Stimulated activated naive CD8-positive, alpha-beta T cell treated with anti-CD3 and anti-CD28 coated beads, Interleukin-15, Interleukin-2, amounts not matched to agents 100 ng/mL and 50 ng/mL, for 24 hours (primary cell): ENCODE results near the gene SMARCB1.
"Not testable (repeated sequence)": the region's sequence is repeated elsewhere in the genome, so short reads cannot be mapped to it uniquely, and the experiment has no call there.

Experiments used
- H3K27ac Mint-ChIP-seq: one replicate; pipeline ENCODE4 v1.8.0; 2021; ENCODE audit warnings: mild to moderate bottlenecking, mixed read lengths
- H3K27me3 Mint-ChIP-seq: one replicate; pipeline ENCODE4 v1.8.0; 2021; ENCODE audit warnings: mixed read lengths
- H3K36me3 Mint-ChIP-seq: one replicate; pipeline ENCODE4 v1.8.0; 2021; ENCODE audit warnings: low read depth, mixed read lengths
- H3K4me1 Mint-ChIP-seq: one replicate; pipeline ENCODE4 v1.8.0; 2021; ENCODE audit warnings: low read depth, mixed read lengths
- H3K4me3 Mint-ChIP-seq: one replicate; pipeline ENCODE4 v1.8.0; 2021; ENCODE audit warnings: mild to moderate bottlenecking, mixed read lengths
- H3K9me3 Mint-ChIP-seq: one replicate; pipeline ENCODE4 v1.8.0; 2021; ENCODE audit warnings: mixed read lengths

Gene SMARCB1

DNA sequence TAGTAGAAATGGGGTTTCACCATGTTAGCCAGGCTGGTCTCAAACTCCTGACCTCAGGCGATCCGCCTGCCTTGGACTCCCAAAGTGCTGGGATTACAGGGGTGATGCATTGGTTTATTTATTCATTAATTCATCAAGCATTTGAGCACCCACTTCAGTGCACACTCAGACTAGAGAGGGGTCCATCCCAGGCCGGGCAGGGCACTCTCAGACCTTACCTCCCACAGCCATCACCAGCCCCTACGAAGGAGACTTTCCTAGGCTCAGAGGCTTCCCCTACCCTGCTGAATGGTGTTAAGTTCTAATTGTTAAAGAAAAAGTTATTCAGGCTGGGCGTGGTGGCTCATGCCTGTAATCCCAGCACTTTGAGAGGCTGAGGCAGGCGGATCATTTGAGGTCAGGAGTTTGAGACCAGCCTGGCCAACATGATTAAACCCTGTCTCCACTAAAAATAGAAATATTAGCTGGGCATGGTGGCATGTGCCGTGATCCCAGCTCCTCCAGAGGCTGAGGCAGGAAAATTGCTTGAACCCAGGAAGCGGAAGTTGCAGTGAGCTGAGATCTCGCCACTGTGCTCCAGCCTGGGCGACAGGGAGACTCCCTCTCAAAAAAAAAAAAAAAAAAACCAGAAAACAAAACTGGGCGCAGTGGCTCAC is 77.9 kb downstream of the SMARCB1 start:
- not testable (repeated sequence) for H3K27ac Mint-ChIP-seq, H3K27me3 Mint-ChIP-seq, H3K36me3 Mint-ChIP-seq, H3K4me3 Mint-ChIP-seq, H3K4me1 Mint-ChIP-seq, H3K9me3 Mint-ChIP-seq

- Mint-ChIP-seq H3K27me3 (no peaks in the 10 kb centered on the region), H3K4me3 (no peak overlapping the region), H3K27ac (no peak overlapping the region), H3K9me3 (no peaks in the 10 kb centered on the region), H3K4me1 (no peaks in the 10 kb centered on the region), H3K36me3 (no peaks in the 10 kb centered on the region)
Observed at GRCh38 chr22:23868580-23868979, 81.8 kb downstream of the SMARCB1 start.

DNA sequence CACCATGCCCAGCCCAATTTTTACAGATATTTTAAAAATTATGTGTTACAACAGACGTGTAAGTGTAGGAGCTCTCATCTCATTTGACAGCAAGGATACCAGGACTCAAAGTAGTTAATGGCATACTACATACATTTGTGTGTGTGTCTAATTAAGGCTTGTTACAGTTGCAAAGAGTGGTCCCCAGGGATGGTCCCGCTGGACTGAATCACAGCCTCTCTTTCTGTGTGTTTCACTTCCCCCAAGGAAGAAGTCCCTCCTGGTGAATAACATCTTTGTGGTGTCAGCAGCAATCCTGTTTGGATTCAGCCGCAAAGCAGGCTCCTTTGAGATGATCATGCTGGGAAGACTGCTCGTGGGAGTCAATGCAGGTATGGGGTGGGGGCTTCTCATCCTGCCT is 88.1 kb downstream of the SMARCB1 start:
- no peaks in the 10 kb centered on the region for H3K36me3 Mint-ChIP-seq
- H3K4me3 Mint-ChIP-seq: no peak overlapping the region
- no peaks in the 10 kb centered on the region for H3K27me3 Mint-ChIP-seq
- H3K27ac Mint-ChIP-seq: no peak overlapping the region
- no peaks in the 10 kb centered on the region for H3K9me3 Mint-ChIP-seq
- H3K4me1 Mint-ChIP-seq: no peaks in the 10 kb centered on the region

GRCh38 chr22:23875801-23876200 is 89.0 kb downstream of the SMARCB1 start:
- no peaks in the 10 kb centered on the region for H3K36me3 Mint-ChIP-seq

GRCh38 chr22:23877566-23877965 is 90.8 kb downstream of the SMARCB1 start:
- H3K36me3 Mint-ChIP-seq: peaks cover 6% of the 10 kb centered on the region
- H3K9me3 Mint-ChIP-seq: no peaks in the 10 kb centered on the region
- no peak overlapping the region for H3K4me3 Mint-ChIP-seq

More at GRCh38 chr22:23875801-23876200, 89.0 kb downstream of the SMARCB1 start:
- Mint-ChIP-seq H3K27ac (no peak overlapping the region), H3K27me3 (no peaks in the 10 kb centered on the region), H3K9me3 (no peaks in the 10 kb centered on the region), H3K4me3 (no peak overlapping the region), H3K4me1 (no peaks in the 10 kb centered on the region)

GRCh38 chr22:23878219-23878618 is 91.5 kb downstream of the SMARCB1 start:
- Mint-ChIP-seq H3K27me3 (no peaks in the 10 kb centered on the region), H3K36me3 (peaks cover 6% of the 10 kb centered on the region), H3K9me3 (no peaks in the 10 kb centered on the region), H3K4me1 (no peaks in the 10 kb centered on the region), H3K4me3 (no peak overlapping the region), H3K27ac (no peak overlapping the region)

More at GRCh38 chr22:23877566-23877965, 90.8 kb downstream of the SMARCB1 start:
- Mint-ChIP-seq H3K4me1 (no peaks in the 10 kb centered on the region), H3K27me3 (no peaks in the 10 kb centered on the region), H3K27ac (no peak overlapping the region)

DNA sequence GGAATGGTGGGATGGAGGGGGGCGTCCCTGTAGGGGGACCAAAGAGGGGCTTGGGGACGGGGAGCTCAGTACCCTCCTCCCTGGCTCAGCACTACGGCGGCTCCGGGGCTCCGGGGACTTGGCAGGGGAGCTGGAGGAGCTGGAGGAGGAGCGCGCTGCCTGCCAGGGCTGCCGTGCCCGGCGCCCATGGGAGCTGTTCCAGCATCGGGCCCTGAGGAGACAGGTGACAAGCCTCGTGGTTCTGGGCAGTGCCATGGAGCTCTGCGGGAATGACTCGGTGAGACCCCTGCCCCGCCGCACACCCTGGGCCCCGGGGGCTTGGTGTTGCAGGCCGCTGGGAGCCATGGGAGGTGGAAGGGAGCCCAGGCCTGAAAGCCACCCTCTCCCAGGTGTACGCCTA is 95.6 kb downstream of the SMARCB1 start:
- Mint-ChIP-seq H3K4me3 (no peak overlapping the region), H3K27ac (no peak overlapping the region), H3K4me1 (no peaks in the 10 kb centered on the region), H3K9me3 (no peaks in the 10 kb centered on the region), H3K36me3 (peaks cover 6% of the 10 kb centered on the region), H3K27me3 (no peaks in the 10 kb centered on the region)

- peaks cover 6% of the 10 kb centered on the region for H3K36me3 Mint-ChIP-seq
- H3K27ac Mint-ChIP-seq: no peak overlapping the region
- H3K9me3 Mint-ChIP-seq: no peaks in the 10 kb centered on the region
- no peaks in the 10 kb centered on the region for H3K4me1 Mint-ChIP-seq
- no peak overlapping the region for H3K4me3 Mint-ChIP-seq
- no peaks in the 10 kb centered on the region for H3K27me3 Mint-ChIP-seq
Observed at GRCh38 chr22:23883658-23884057, 96.9 kb downstream of the SMARCB1 start.

DNA sequence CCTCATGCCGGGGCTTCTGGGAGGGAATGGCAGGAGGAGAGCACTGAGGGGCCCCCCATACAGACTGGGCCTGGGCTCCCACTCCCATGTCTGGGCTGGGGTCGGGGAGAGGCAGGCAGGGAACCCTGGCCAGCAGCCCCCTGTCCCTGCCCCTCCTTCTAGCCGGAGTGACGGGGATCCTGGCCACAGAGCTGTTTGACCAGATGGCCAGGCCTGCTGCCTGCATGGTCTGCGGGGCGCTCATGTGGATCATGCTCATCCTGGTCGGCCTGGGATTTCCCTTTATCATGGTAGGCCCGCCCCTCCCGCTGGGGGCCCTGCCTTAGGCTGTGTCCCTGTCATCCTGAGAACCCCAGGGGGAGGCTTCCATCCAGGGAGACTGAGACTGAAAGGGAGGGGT is 97.4 kb downstream of the SMARCB1 start:
- Mint-ChIP-seq H3K27ac (no peak overlapping the region), H3K4me1 (no peaks in the 10 kb centered on the region), H3K27me3 (no peaks in the 10 kb centered on the region), H3K9me3 (no peaks in the 10 kb centered on the region), H3K4me3 (no peak overlapping the region), H3K36me3 (peaks cover 6% of the 10 kb centered on the region)
